Nephron (organoid): ENCODE measurements around the gene HS3ST4.

Source experiments
- H3K27ac Mint-ChIP-seq, 3 experiments: 2 replicates each; pipeline ENCODE4 v1.8.0; 2020; ENCODE audit warnings: mixed read lengths in 3 of 3, mild to moderate bottlenecking in 2 of 3, moderate library complexity in 1 of 3
- H3K27me3 Mint-ChIP-seq: 2 replicates; pipeline ENCODE4 v1.8.0; 2021; ENCODE audit warnings: low read depth, mild to moderate bottlenecking, moderate library complexity, mixed read lengths
- H3K36me3 Mint-ChIP-seq: 2 replicates; pipeline ENCODE4 v1.8.0; 2020; ENCODE audit warnings: low read depth, mixed read lengths
- H3K4me1 Mint-ChIP-seq: 2 replicates; pipeline ENCODE4 v1.8.0; 2020; ENCODE audit warnings: mixed read lengths
- H3K4me3 Mint-ChIP-seq, 3 experiments: 2 replicates each; pipeline ENCODE4 v1.8.0; 2020; ENCODE audit warnings: mild to moderate bottlenecking in 3 of 3, mixed read lengths in 3 of 3, moderate library complexity in 2 of 3
- H3K9me3 Mint-ChIP-seq: 2 replicates; pipeline ENCODE4 v1.8.0; 2020; ENCODE audit warnings: mixed read lengths
- TF ChIP-seq, protein P1 (sequence below), 3 experiments: fragments of 200-600 bp; sonication (generic); IDR thresholded peaks; one replicate each; pipeline ENCODE4 v1.5.0; 2021; ENCODE audit warnings: antibody characterized with exemption in 3 of 3; ENCODE audit not compliant: unreplicated experiment in 3 of 3

The HS3ST4 gene

DNA sequence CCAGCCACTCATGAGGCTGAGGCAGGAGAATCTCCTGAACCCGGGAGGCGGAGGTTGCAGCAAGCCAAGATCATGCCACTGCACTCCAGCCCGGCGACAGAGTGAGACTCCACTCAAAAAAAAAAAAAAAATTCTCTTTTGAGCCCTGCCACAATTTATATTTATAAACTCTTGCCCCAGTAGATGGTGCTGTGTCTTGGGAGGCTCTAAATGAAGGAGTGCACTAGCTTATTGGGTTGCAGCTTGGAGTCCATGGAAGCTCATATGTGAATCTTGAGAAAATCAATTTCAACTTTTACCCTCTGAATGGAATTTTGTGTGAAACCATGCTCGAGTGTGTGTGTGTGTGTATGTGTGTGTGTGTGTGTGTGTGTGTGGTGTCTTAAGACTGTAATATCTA is 420.1 kb downstream of the HS3ST4 start:
- Mint-ChIP-seq H3K27me3 (peaks cover 7% of the 10 kb centered on the region), H3K36me3 (no peaks in the 10 kb centered on the region), H3K27ac (no peak overlapping the region), H3K4me3 (no peak overlapping the region), H3K9me3 (peaks cover 3% of the 10 kb centered on the region), H3K4me1 (no peaks in the 10 kb centered on the region)
- TF ChIP-seq, protein P1, sequence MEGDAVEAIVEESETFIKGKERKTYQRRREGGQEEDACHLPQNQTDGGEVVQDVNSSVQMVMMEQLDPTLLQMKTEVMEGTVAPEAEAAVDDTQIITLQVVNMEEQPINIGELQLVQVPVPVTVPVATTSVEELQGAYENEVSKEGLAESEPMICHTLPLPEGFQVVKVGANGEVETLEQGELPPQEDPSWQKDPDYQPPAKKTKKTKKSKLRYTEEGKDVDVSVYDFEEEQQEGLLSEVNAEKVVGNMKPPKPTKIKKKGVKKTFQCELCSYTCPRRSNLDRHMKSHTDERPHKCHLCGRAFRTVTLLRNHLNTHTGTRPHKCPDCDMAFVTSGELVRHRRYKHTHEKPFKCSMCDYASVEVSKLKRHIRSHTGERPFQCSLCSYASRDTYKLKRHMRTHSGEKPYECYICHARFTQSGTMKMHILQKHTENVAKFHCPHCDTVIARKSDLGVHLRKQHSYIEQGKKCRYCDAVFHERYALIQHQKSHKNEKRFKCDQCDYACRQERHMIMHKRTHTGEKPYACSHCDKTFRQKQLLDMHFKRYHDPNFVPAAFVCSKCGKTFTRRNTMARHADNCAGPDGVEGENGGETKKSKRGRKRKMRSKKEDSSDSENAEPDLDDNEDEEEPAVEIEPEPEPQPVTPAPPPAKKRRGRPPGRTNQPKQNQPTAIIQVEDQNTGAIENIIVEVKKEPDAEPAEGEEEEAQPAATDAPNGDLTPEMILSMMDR (IDR thresholded peaks at IDR 0.05; ENCODE audit: unreplicated experiment in 3 of 3): peak in 1 of 3 experiments; percentile 7

DNA sequence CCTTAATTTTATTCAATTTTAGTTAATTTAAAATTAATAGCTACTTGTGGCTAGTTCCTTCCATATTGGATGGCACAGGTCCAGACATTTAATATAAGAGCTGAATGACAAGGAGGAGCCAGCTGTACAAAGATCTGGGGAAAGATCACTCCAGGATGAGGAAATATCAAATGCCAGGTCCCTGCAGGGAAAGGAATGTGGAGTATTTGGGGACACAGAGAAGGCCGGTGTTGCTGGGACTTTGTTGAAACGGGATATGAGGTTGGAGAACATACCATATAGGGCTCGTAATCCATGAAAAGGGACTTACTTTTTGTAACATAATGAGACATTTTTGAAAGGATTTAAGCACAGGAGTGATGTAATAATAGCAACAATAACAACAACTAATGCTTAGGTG is 426.8 kb downstream of the HS3ST4 start:
- Mint-ChIP-seq H3K27ac (no peak overlapping the region), H3K27me3 (peaks cover 4% of the 10 kb centered on the region), H3K36me3 (no peaks in the 10 kb centered on the region), H3K9me3 (peaks cover 3% of the 10 kb centered on the region), H3K4me3 (no peak overlapping the region), H3K4me1 (peaks cover 15% of the 10 kb centered on the region)
- TF ChIP-seq, protein P1 (IDR thresholded peaks at IDR 0.05; ENCODE audit: unreplicated experiment in 3 of 3): no peak

DNA sequence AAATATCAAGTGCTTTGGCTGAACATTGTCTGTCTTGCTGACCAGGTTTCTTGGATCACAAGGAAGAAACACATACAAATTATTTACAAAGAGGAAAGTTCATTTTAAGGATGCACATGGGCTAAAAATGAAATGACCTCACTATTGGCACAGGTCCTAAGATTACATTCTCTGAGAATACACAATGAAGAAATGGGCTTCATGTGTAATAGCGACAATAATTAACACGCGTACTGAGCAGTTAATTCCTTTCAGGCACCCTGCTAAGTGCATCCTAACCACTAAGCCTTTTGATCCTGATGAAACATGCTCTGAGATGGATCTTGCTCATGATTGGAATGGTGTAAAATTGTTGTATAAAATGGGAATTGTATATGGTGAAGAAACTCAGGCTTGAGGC is 429.0 kb downstream of the HS3ST4 start:
- no peak overlapping the region for H3K4me3 Mint-ChIP-seq
- peaks cover 4% of the 10 kb centered on the region for H3K27me3 Mint-ChIP-seq
- H3K36me3 Mint-ChIP-seq: no peaks in the 10 kb centered on the region
- TF ChIP-seq, protein P1 (IDR thresholded peaks at IDR 0.05; ENCODE audit: unreplicated experiment in 3 of 3): no peak
- peaks cover 15% of the 10 kb centered on the region for H3K4me1 Mint-ChIP-seq
- no peaks in the 10 kb centered on the region for H3K9me3 Mint-ChIP-seq
- H3K27ac Mint-ChIP-seq: no peak overlapping the region

DNA sequence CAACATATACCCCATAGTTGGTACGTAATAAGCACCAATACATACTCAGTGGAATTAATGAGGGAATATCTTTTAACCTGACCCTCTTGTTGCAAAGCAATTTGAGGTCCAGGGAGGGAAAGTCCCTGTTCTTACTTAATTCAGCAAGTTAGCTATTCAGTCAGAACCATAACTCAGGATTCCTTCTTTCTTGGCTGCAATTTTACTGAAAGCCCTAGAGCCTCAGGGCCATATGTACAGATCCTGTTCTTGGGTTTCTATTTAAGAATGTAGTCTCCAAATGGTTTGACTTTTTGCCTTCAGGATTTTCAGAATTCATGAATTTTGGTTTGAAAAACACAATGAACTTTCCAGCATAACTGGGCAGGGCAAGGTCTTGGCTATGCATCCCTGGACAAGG is 436.5 kb downstream of the HS3ST4 start:
- Mint-ChIP-seq H3K9me3 (no peaks in the 10 kb centered on the region), H3K4me3 (no peak overlapping the region), H3K27ac (no peak overlapping the region), H3K4me1 (peaks cover 6% of the 10 kb centered on the region), H3K27me3 (peaks cover 8% of the 10 kb centered on the region), H3K36me3 (no peaks in the 10 kb centered on the region)
- TF ChIP-seq, protein P1 (IDR thresholded peaks at IDR 0.05; ENCODE audit: unreplicated experiment in 3 of 3): no peak

DNA sequence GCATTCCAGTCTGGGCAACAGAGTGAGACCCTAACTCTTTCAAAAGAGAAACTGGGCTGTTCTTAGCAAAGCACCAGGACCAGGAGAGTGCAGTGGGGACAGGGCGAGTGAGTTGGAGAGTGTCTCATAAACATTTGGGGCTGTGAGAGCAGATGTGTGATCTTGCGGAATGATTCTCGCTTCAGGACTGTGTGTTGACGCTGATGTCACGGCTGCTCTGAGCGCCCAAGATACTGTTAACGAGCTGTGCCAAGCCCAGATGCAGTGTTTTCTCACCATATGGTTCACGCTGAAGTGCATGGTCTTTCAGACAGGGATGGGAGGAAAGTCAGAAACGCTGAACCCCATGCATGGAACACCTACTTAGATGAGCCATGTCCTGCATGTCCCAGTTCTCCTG is 438.2 kb downstream of the HS3ST4 start:
- Mint-ChIP-seq H3K27me3 (peaks cover 8% of the 10 kb centered on the region), H3K9me3 (no peaks in the 10 kb centered on the region)
- TF ChIP-seq, protein P1 (IDR thresholded peaks at IDR 0.05; ENCODE audit: unreplicated experiment in 3 of 3): no peak

DNA sequence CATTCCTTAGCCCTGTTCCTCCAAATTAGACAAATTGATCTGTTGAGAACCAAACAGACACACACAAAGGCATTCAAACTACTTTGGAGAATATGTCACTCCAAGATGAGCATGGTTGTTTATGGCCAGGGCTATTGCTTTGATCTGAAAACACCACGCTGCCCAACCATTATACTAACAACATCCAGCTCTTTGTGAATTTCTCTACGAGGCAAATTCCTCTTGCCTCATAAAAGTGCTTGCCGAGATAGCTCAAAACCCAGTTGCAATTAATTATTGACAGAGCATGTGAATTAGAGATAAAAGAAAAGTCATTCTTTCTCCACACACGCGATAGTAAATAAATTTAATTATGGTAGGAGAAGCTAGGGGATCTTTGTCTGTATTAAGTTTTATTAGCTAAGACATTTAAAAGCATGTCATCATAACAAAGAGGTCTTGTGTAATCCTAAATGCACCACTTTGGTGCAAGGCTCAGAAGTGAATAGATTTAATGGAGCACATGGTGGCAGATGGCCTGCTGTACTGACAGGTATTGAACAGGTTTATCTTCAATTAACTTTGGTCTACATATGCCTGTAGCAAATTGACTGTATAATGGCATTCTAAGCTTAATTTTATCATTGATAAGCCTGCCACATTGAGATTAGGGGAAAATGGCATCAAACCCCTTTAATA is 441.8 kb downstream of the HS3ST4 start:
- Mint-ChIP-seq H3K4me3 (no peak overlapping the region), H3K9me3 (no peaks in the 10 kb centered on the region), H3K27ac (peak overlapping the region in 2 of 3 experiments; percentile 19 to 21), H3K36me3 (no peaks in the 10 kb centered on the region), H3K4me1 (peaks cover 12% of the 10 kb centered on the region), H3K27me3 (no peaks in the 10 kb centered on the region)
- TF ChIP-seq, protein P1 (IDR thresholded peaks at IDR 0.05; ENCODE audit: unreplicated experiment in 3 of 3): no peak

More for the DNA sequence above, 438.2 kb downstream of the HS3ST4 start:
- no peak overlapping the region for H3K27ac Mint-ChIP-seq
- H3K36me3 Mint-ChIP-seq: no peaks in the 10 kb centered on the region
- H3K4me3 Mint-ChIP-seq: no peak overlapping the region
- H3K4me1 Mint-ChIP-seq: peaks cover 12% of the 10 kb centered on the region
